Activated CD4-positive, alpha-beta T cell treated with anti-CD3 and anti-CD28 coated beads, Interleukin-2, amount 50 U/mL, for 1 hour (primary cell): ENCODE results near the gene ADAMTSL1.

Experiments used
- DNase-seq: peaks from one replicate; pipeline ENCODE4 v3.0.0-alpha.2; 2020

The ADAMTSL1 gene

GRCh38 chr9:18564018-18564880, 90.3 kb downstream of the ADAMTSL1 start:
- DNase-seq = no peak

GRCh38 chr9:18566121-18566520, 92.2 kb downstream of the ADAMTSL1 start:
- no peak for DNase-seq

- no peak for DNase-seq
These were observed 95.0 kb downstream of the ADAMTSL1 start for GRCh38 chr9:18568973-18569372.

GRCh38 chr9:18569941-18570630, 96.1 kb downstream of the ADAMTSL1 start:
- no peak for DNase-seq

GRCh38 chr9:18573021-18573556, 99.1 kb downstream of the ADAMTSL1 start:
- no peak for DNase-seq

- DNase-seq = no peak
These were observed 101.7 kb downstream of the ADAMTSL1 start for GRCh38 chr9:18575686-18576085.

- no peak for DNase-seq
These were observed 105.6 kb downstream of the ADAMTSL1 start for GRCh38 chr9:18579536-18579935.

- DNase-seq = no peak
These were observed 106.2 kb downstream of the ADAMTSL1 start for GRCh38 chr9:18580151-18580550.

GRCh38 chr9:18585996-18586395, 112.0 kb downstream of the ADAMTSL1 start:
- DNase-seq = no peak

- no peak for DNase-seq
These were observed 114.0 kb downstream of the ADAMTSL1 start for GRCh38 chr9:18588002-18588401.

- DNase-seq = no peak
These were observed 117.3 kb downstream of the ADAMTSL1 start for GRCh38 chr9:18591261-18591660.

- DNase-seq = no peak
These were observed 120.9 kb downstream of the ADAMTSL1 start for GRCh38 chr9:18594837-18595236.

GRCh38 chr9:18595597-18595996, 121.6 kb downstream of the ADAMTSL1 start:
- no peak for DNase-seq

- no peak for DNase-seq
These were observed 123.0 kb downstream of the ADAMTSL1 start for GRCh38 chr9:18596920-18597319.

- no peak for DNase-seq
These were observed 125.0 kb downstream of the ADAMTSL1 start for GRCh38 chr9:18598969-18599368.

- no peak for DNase-seq
These were observed 127.1 kb downstream of the ADAMTSL1 start for GRCh38 chr9:18601026-18601425.

GRCh38 chr9:18601956-18602355, 128.0 kb downstream of the ADAMTSL1 start:
- DNase-seq = no peak

GRCh38 chr9:18604767-18605730, 131.1 kb downstream of the ADAMTSL1 start:
- DNase-seq = no peak

- DNase-seq = no peak
These were observed 131.8 kb downstream of the ADAMTSL1 start for GRCh38 chr9:18605766-18606180.

- no peak for DNase-seq
These were observed 132.3 kb downstream of the ADAMTSL1 start for GRCh38 chr9:18606281-18606680.

- no peak for DNase-seq
These were observed 132.9 kb downstream of the ADAMTSL1 start for GRCh38 chr9:18606846-18607245.

- no peak for DNase-seq
These were observed 134.4 kb downstream of the ADAMTSL1 start for GRCh38 chr9:18608371-18608770.

- no peak for DNase-seq
These were observed 137.0 kb downstream of the ADAMTSL1 start for GRCh38 chr9:18610956-18611355.
